ENCODE measurements around the gene ZNF217.
"Not testable (repeated sequence)": the region's sequence is repeated elsewhere in the genome, so short reads cannot be mapped to it uniquely, and the experiment has no call there.

ZNF217 gene

DNA sequence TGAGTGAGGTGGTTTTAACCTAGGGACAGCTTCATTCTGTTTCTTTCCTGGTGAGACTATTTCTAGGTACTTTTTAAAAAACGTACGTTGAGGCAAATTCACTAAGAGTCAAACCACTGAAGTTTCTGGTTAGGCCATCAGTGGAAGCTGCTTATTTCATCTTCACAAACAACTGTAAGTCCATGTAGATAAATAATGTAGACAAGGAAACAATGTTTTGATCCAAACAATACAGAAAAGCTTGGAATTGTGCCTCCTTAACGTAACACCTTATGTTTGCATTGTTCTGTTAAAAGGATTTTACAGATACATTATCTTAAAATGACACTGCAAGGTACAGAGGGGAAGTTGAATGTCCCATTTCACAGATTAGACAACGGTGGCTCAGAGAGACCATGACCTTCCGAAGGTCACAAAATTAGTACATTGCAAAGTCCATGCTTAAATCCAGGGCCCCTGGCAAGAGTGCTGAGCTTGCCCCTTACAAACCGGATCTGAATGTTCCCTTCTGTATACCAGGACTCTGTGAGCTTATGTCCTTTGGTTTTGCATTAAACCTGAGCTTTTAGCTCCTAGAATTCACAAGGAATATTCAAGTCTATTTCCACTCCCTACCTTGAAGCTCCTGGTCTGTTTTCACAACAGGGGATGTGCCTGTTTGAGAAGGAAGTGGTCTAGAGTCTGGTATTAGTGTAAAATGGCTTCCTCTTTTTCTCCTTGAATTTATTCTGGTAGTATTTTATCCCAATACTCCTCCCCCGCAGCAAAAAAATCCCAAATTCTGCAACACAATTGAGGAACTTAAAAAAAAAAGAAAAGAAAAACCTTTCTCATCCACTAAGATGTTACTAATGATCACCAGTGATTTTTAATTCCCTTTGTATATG is 28.9 kb upstream of the ZNF217 start:
- Histone ChIP-seq H3K4me3 (IDR thresholded peaks at IDR 0.05; ENCODE audit: insufficient read depth, low read depth, low read length) (peak overlapping the region; percentile 0), H3K36me3 (ENCODE audit: insufficient read depth) (no peaks in the 10 kb centered on the region), H3K79me2 (ENCODE audit: insufficient read depth, low read depth) (no peaks in the 10 kb centered on the region), H3K4me2 (peak overlapping the region; percentile 85), H3K27me3 (ENCODE audit: insufficient read depth, low read depth) (no peaks in the 10 kb centered on the region), H3K4me1 (ENCODE audit: low read depth, poor library complexity, severe bottlenecking) (peaks cover 58% of the 10 kb centered on the region), H2AFZ (ENCODE audit: low read depth) (peak overlapping the region; percentile 70), H3K27ac (peak overlapping the region; percentile 98), H4K20me1 (ENCODE audit: insufficient read depth) (no peaks in the 10 kb centered on the region), H3K9ac (peak overlapping the region; percentile 92)
- TF ChIP-seq, protein P1, sequence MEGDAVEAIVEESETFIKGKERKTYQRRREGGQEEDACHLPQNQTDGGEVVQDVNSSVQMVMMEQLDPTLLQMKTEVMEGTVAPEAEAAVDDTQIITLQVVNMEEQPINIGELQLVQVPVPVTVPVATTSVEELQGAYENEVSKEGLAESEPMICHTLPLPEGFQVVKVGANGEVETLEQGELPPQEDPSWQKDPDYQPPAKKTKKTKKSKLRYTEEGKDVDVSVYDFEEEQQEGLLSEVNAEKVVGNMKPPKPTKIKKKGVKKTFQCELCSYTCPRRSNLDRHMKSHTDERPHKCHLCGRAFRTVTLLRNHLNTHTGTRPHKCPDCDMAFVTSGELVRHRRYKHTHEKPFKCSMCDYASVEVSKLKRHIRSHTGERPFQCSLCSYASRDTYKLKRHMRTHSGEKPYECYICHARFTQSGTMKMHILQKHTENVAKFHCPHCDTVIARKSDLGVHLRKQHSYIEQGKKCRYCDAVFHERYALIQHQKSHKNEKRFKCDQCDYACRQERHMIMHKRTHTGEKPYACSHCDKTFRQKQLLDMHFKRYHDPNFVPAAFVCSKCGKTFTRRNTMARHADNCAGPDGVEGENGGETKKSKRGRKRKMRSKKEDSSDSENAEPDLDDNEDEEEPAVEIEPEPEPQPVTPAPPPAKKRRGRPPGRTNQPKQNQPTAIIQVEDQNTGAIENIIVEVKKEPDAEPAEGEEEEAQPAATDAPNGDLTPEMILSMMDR (conservative IDR thresholded peaks at IDR 0.05; ENCODE audit: low read depth, low read length), result no peak

DNA sequence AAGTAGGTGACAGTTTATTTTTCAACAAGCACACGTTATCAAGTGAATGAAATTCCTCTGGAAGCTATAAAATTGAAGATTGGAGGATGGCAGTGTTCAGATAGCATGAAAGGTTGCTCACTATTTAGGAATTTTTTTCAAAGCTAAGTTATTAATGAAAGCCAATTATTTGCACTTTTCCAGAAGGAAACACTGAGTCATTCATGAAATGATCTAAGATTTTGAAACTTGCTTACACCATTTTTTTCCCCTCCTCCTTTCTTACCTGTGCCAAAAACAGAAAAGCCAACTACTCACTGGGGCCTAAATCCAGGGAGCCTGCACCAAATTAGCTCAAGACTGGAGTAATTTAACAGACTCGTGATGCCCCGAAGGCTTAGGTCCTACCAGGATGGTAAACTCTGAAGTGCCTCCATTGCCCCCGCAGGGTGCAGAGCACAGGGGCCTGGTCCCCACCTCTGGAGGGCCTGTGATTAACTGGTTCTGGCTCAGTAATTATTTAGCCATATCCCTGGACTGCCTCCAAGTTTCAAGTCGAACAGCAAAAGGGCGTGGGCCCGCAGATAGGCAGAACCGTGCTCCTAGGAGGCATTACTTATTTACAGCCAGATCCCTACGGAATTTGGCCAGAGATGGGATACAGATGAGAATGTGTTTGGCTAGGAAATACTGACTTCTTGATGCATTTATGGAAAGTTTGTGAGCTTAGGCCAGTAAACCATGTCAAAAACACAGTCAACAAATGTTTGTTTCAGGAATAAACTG is 28.0 kb upstream of the ZNF217 start:
- peak overlapping the region; percentile 98 for H3K27ac ChIP-seq
- H3K4me3 ChIP-seq (IDR thresholded peaks at IDR 0.05; ENCODE audit: insufficient read depth, low read depth, low read length), result no peak overlapping the region
- no peaks in the 10 kb centered on the region for H3K36me3 ChIP-seq (ENCODE audit: insufficient read depth)
- TF ChIP-seq, protein P1 (conservative IDR thresholded peaks at IDR 0.05; ENCODE audit: low read depth, low read length), result no peak
- peak overlapping the region; percentile 70 for H2AFZ ChIP-seq (ENCODE audit: low read depth)
- peaks cover 58% of the 10 kb centered on the region for H3K4me1 ChIP-seq (ENCODE audit: low read depth, poor library complexity, severe bottlenecking)
- no peaks in the 10 kb centered on the region for H3K27me3 ChIP-seq (ENCODE audit: insufficient read depth, low read depth)
- peak overlapping the region; percentile 85 for H3K4me2 ChIP-seq
- peak overlapping the region; percentile 92 for H3K9ac ChIP-seq
- H3K79me2 ChIP-seq (ENCODE audit: insufficient read depth, low read depth), result no peaks in the 10 kb centered on the region
- H4K20me1 ChIP-seq (ENCODE audit: insufficient read depth), result no peaks in the 10 kb centered on the region

DNA sequence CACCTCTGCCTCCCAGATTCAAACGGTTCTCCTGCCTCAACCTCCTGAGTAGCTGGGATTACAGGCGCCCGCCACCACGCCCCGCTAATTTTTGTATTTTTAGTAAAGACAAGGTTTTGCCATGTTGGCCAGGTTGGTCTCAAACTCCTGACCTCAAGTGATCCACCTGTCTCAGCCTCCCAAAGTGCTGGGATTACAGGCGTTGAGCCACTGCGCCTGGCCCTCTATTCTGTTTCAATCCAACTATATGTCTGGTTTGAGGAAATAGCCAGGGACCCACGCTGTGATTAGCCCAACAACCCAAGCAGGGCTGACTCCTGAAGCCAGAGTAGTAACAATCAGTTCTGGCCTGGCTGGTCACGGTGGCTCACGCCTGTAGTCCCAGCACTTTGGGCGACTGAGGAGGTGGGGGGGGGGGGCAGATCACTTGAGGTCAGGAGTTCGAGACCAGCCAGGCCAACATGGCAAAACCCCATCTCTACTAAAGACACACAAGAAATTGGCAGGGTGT is 24.9 kb upstream of the ZNF217 start:
- H4K20me1 ChIP-seq (ENCODE audit: insufficient read depth); H3K4me3 ChIP-seq (IDR thresholded peaks at IDR 0.05; ENCODE audit: insufficient read depth, low read depth, low read length); H3K27ac ChIP-seq; H3K36me3 ChIP-seq (ENCODE audit: insufficient read depth); H3K9ac ChIP-seq; H3K4me2 ChIP-seq; H3K27me3 ChIP-seq (ENCODE audit: insufficient read depth, low read depth); H3K79me2 ChIP-seq (ENCODE audit: insufficient read depth, low read depth); H2AFZ ChIP-seq (ENCODE audit: low read depth): not testable (repeated sequence)
- peaks cover 48% of the 10 kb centered on the region for H3K4me1 ChIP-seq (ENCODE audit: low read depth, poor library complexity, severe bottlenecking)

DNA sequence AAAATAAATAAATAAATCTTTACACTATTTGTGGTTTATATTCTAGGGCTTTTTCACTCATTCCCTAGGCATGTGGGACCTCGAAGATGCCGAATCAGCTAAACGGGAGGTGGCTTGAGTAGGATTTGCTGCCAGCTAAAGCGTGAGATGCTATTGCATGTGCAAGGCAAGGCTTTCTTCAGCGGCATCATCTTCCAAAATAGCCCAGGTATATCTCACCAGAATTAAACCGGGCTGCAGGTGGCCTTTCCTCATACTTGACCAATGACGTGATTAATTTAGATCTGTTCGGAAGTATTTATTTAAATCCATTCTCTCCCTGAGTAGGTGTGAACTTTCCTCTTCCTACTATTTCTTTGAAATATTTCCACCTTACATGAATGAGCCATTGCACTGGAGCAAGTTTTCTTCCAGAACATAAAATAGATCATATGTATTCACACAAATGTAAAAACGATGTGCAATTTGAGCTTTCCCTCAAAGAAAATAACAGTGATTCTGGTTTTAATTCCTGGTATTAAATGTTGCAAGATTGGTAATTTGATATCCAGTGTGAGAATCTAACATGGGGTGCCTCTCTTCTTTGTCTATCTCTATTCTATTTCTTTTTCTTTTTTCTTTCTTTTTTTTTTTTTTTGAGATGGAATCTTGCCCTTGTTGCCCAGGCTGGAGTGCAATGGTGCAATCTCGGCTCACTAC is 24.3 kb upstream of the ZNF217 start:
- Histone ChIP-seq H4K20me1 (ENCODE audit: insufficient read depth) (no peaks in the 10 kb centered on the region), H3K9ac (no peak overlapping the region)

DNA sequence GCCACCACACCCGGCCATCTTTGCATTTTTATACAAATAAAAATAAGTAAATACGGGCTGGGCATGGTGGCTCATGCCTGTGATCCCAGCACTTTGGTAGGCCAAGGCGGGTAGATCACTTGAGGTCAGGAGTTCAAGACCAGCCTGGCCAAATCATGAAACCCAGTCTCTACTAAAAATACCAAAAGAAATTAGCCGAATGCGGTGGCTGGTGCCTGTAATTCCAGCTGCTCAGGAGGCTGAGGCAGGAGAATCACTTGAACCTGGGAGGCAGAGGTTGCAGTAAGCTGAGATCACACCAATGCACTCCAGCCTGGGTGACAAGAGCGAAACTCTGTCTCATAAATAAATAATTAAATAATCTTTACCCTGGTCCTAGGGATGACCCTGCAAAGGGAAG is 22.9 kb upstream of the ZNF217 start:
- not testable (repeated sequence) for H2AFZ ChIP-seq (ENCODE audit: low read depth); H3K36me3 ChIP-seq (ENCODE audit: insufficient read depth); H3K4me3 ChIP-seq (IDR thresholded peaks at IDR 0.05; ENCODE audit: insufficient read depth, low read depth, low read length); H3K79me2 ChIP-seq (ENCODE audit: insufficient read depth, low read depth); H3K27ac ChIP-seq; H3K27me3 ChIP-seq (ENCODE audit: insufficient read depth, low read depth); H4K20me1 ChIP-seq (ENCODE audit: insufficient read depth); H3K9ac ChIP-seq; H3K4me2 ChIP-seq
- H3K4me1 ChIP-seq (ENCODE audit: low read depth, poor library complexity, severe bottlenecking), result peaks cover 49% of the 10 kb centered on the region

More for the DNA sequence above, 24.3 kb upstream of the ZNF217 start:
- no peaks in the 10 kb centered on the region for H3K27me3 ChIP-seq (ENCODE audit: insufficient read depth, low read depth)
- no peak overlapping the region for H3K27ac ChIP-seq
- no peak overlapping the region for H3K4me2 ChIP-seq
- H3K36me3 ChIP-seq (ENCODE audit: insufficient read depth), result no peaks in the 10 kb centered on the region
- no peaks in the 10 kb centered on the region for H3K79me2 ChIP-seq (ENCODE audit: insufficient read depth, low read depth)
- no peak overlapping the region for H2AFZ ChIP-seq (ENCODE audit: low read depth)
- peaks cover 49% of the 10 kb centered on the region for H3K4me1 ChIP-seq (ENCODE audit: low read depth, poor library complexity, severe bottlenecking)
- TF ChIP-seq, protein P1 (conservative IDR thresholded peaks at IDR 0.05; ENCODE audit: low read depth, low read length), result no peak
- no peak overlapping the region for H3K4me3 ChIP-seq (IDR thresholded peaks at IDR 0.05; ENCODE audit: insufficient read depth, low read depth, low read length)

All from KMS-11 (cell line).